Osteoblast (primary cell): ENCODE data around the gene CD40LG. TPM values are rescaled to one million over a fixed set of nuclear protein-coding genes. Genes with fewer than 3 reads are reported as not detected.

Source experiments
- DNase-seq: peaks from one replicate; pipeline ENCODE4 v3.0.0; 2011; ENCODE audit warnings: low spot score, mixed read lengths; ENCODE audit not compliant: insufficient read length; ENCODE audit errors: missing footprints
- H2AFZ ChIP-seq: 2 replicates; pipeline ENCODE4 v1.6.0; 2011; ENCODE audit warnings: mild to moderate bottlenecking, low read length
- H3K27ac ChIP-seq: 2 replicates; pipeline ENCODE4 v1.5.1; 2011; ENCODE audit warnings: mild to moderate bottlenecking, low read depth, low read length, moderate library complexity
- H3K27me3 ChIP-seq: 2 replicates; pipeline ENCODE4 v1.6.0; 2012; ENCODE audit warnings: mild to moderate bottlenecking, control low read depth, inconsistent platforms, low read length, moderate library complexity; ENCODE audit not compliant: insufficient read depth
- H3K36me3 ChIP-seq: 2 replicates; pipeline ENCODE4 v1.5.1; 2011; ENCODE audit warnings: mild to moderate bottlenecking, low read length, control low read depth, moderate library complexity; ENCODE audit not compliant: insufficient read depth
- H3K4me1 ChIP-seq: 2 replicates; pipeline ENCODE4 v1.5.1; 2011; ENCODE audit warnings: mild to moderate bottlenecking, low read length, control low read depth, moderate library complexity; ENCODE audit not compliant: insufficient read depth
- H3K4me2 ChIP-seq: 2 replicates; pipeline ENCODE4 v1.6.0; 2011; ENCODE audit warnings: mild to moderate bottlenecking, low read length; ENCODE audit not compliant: insufficient read depth
- H3K4me3 ChIP-seq: fragments of 200-600 bp; sonication (generic); 3 replicates; pipeline ENCODE4 v1.5.1; 2012; ENCODE audit warnings: mild to moderate bottlenecking, low read length, inconsistent platforms; ENCODE audit not compliant: insufficient read depth
- H3K79me2 ChIP-seq: 2 replicates; pipeline ENCODE4 v1.6.0; 2012; ENCODE audit warnings: mild to moderate bottlenecking, low read length, control low read depth, inconsistent platforms; ENCODE audit not compliant: insufficient read depth
- H3K9me3 ChIP-seq: 2 replicates; pipeline ENCODE4 v1.5.1; 2011; ENCODE audit warnings: low read depth, low read length, control low read depth
- H4K20me1 ChIP-seq: 2 replicates; pipeline ENCODE4 v1.6.0; 2012; ENCODE audit warnings: mild to moderate bottlenecking, low read length, control low read depth; ENCODE audit not compliant: insufficient read depth
- CTCF ChIP-seq: IDR thresholded peaks from 2 replicates; pipeline ENCODE4 v1.5.1; 2011; ENCODE audit warnings: mild to moderate bottlenecking, low read depth, low read length, moderate library complexity; ENCODE audit errors: extremely low read depth
- total RNA-seq: library from RNA; depleted of rRNA; stranded (reverse); fragments of >200 nt; gene quantifications from 2 replicates; pipeline ENCODE4 v1.2.3, GENCODE V29; 2012

The CD40LG gene
- total RNA-seq: not detected in 2 replicates

GRCh38 chrX:136647677-136648360 is at the start of gene CD40LG:
TSS of gene CD40LG (plus strand) at chrX:136648158. CDS start at chrX:136648249, 91 bp downstream.
- no peak for TF ChIP-seq CTCF
- no peak for DNase-seq
- Histone ChIP-seq H4K20me1 (no peaks in the 10 kb centered on the region), H3K9me3 (no peaks in the 10 kb centered on the region), H3K27ac (no peak within 1 kb of the TSS), H3K27me3 (peaks cover 3% of the 10 kb centered on the region), H3K36me3 (no peaks in the 10 kb centered on the region), H3K4me3 (no peak within 1 kb of the TSS), H3K79me2 (no peaks in the 10 kb centered on the region), H3K4me2 (no peak within 1 kb of the TSS), H3K4me1 (no peaks in the 10 kb centered on the region), H2AFZ (no peak within 1 kb of the TSS)

GRCh38 chrX:136598631-136599030 is 49.3 kb upstream of the CD40LG start:
- no peak overlapping the region for H2AFZ ChIP-seq
- H3K4me2 ChIP-seq: no peak overlapping the region
- H3K79me2 ChIP-seq: no peaks in the 10 kb centered on the region
- peaks cover 4% of the 10 kb centered on the region for H3K27me3 ChIP-seq
- H3K4me1 ChIP-seq: no peaks in the 10 kb centered on the region
- no peaks in the 10 kb centered on the region for H4K20me1 ChIP-seq
- H3K4me3 ChIP-seq: no peak overlapping the region
- DNase-seq: no peak
- H3K9me3 ChIP-seq: no peaks in the 10 kb centered on the region
- TF ChIP-seq CTCF: no peak
- H3K36me3 ChIP-seq: no peaks in the 10 kb centered on the region
- no peak overlapping the region for H3K27ac ChIP-seq

- Histone ChIP-seq H3K9me3 (no peaks in the 10 kb centered on the region), H3K4me2 (no peak overlapping the region), H3K27ac (no peak overlapping the region), H3K79me2 (no peaks in the 10 kb centered on the region), H2AFZ (no peak overlapping the region), H3K27me3 (peaks cover 7% of the 10 kb centered on the region), H3K4me1 (no peaks in the 10 kb centered on the region), H3K4me3 (no peak overlapping the region), H4K20me1 (no peaks in the 10 kb centered on the region), H3K36me3 (no peaks in the 10 kb centered on the region)
- DNase-seq: no peak
- TF ChIP-seq CTCF: no peak
These were observed 47.9 kb upstream of the CD40LG start for GRCh38 chrX:136600059-136600458.

- no peak for TF ChIP-seq CTCF
- Histone ChIP-seq H4K20me1 (no peaks in the 10 kb centered on the region), H3K4me1 (no peaks in the 10 kb centered on the region), H3K9me3 (no peaks in the 10 kb centered on the region), H3K79me2 (no peaks in the 10 kb centered on the region), H3K36me3 (no peaks in the 10 kb centered on the region), H3K4me2 (no peak overlapping the region), H3K27ac (no peak overlapping the region), H3K27me3 (peaks cover 3% of the 10 kb centered on the region), H2AFZ (no peak overlapping the region), H3K4me3 (no peak overlapping the region)
- no peak for DNase-seq
These were observed 40.7 kb upstream of the CD40LG start for GRCh38 chrX:136607236-136607635.
